NCI-H2171 (cell line): ENCODE measurements around the gene SORBS1.

Source experiments
- DNase-seq: peaks from one replicate; lab custom pipeline; 2025; lab: John Stamatoyannopoulos, UW

Gene SORBS1

DNA sequence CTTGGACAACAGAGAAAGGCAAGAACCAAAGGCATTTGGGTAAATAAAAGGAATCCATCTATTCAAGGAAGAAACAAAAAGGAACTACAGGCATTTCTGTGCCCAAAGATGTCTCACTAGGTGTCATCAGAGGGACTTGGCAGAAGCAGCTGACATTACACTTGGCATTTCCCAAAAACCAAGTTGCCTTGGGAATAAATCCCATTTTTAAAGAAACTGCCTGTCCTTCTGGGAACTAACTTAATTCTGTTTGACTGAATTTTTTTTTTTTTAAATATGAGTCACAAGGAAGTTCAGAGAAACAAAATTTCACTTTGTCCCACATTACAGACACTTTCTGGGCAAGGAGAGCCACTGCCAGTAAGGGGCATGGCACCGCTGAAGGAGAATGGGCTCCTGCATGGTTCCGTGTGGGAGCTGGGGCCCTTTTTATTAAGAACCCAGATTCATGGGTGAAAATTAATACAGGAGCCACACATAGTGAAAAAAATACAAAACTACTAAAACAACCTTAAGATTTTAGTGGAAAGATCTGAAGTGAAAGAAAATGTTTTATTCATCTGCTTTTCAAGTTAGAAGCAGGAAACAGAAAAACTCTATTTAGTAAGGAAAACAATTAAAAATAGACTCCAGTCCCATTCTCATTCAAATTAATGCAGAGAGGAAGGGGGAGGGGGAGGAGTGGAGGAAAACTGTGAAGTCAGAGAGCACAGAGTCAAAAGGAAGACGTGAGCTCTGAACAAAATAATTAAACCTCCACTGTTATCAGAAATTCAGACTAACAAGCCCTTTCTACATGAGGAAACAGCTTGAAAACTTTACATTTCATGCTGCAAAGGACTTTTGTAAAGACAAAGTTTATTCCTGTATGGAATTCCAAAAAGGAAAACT, 151.9 kb downstream of the SORBS1 start:
- no peak for DNase-seq

DNA sequence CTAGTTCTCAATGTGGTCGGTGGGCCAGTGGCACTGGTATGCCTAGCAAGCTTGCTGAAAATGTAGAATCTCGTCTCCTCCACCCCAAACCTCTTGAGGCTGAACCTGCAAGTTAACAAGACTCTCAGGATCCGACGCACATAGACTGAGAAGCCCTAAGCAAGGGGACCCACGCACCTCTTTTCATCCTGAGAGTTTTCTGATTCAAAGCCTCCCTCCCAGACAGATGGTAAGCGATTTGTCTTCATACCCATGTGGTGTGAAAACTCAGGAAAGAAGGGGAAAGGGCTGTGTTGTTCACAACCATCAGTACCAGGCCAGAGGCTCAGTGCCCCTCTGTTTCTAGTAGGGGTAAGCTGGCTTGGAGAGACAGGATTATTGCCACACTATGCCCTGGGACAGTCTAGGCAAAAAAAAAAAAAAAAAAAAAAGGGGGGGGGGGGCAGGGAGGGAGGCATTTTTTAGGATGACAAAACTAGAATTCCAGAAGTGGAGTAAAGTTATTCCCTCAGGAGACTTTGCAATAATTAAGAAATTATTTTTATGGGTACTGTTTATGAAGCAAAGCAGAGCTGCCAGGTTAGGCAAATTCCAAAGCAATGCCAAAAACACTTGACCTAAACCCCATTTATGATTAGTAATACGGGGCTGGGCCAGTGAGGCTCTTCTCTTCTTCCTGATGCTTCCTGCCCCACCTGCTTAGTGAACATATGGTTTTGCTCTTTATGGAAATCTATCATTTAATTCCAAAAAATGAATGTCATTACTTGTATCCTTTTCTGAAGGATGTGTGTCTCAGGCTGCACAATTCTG, 152.8 kb downstream of the SORBS1 start:
- DNase-seq = no peak

DNA sequence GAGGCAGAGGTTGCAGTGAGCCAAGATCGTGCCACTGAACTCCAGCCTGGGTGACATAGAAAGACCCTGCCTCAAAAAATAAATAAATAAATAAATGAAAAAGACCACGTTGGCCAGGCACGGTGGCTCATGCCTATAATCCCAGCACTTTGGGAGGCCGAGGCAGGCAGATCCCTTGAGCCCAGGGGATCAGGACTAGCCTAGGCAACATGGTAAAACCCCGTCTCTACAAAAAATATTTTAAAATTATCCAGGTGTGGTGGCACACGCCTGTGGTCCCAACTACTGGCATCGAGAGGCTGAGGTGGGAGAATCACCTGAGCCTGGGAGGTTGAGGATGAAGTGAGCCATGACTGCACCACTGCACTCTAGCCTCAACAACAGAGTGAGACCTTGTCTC, 153.6 kb downstream of the SORBS1 start:
- no peak for DNase-seq

DNA sequence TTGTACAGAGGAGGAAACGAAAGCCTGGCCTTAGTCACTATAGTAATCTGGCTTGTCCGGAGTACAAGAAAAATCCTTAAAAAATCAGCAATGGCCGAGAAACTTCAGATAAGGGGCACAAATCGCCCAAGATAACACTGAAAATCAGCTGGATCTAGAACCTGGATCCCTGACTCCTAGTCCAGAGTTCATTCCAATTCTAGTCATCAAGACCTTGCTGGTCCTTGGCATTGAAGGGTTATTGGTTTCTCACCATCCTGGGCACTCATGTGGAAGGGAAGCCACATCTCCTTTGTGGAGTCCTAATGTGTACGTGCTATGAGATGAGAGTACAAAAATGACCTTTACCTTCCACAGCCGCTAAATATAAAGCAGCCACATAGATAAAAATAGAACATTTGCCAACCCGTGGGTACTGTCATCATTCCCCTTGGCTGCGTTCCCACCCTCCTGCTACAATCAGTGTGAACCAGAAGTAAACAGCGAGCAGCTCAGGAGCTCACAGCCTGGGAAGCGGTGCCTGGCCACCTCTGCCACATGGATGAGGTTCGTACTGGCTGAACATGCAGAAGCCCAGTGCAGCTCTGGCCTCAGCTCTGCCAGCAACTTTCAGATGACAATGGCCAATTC, 154.4 kb downstream of the SORBS1 start:
- DNase-seq = peak; percentile 41

DNA sequence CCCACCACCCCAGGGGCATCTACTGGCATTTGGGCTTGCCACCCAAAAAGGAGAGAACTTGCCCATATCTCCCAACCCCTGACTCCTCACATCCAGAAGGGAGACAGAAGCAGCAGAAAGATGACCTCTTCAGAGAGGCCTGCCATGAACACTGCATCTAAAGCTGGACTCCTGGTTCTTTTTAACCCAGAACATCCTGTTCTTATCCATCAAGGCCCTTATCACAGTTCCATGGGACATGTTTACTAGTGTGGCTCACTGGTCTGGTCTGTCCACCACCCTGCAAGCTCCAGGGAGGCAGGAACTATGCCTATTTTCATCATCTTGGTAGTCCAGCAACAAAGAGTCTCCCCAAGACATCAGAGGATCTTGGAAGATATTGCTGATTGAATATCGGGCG, 155.5 kb downstream of the SORBS1 start:
- DNase-seq = no peak

DNA sequence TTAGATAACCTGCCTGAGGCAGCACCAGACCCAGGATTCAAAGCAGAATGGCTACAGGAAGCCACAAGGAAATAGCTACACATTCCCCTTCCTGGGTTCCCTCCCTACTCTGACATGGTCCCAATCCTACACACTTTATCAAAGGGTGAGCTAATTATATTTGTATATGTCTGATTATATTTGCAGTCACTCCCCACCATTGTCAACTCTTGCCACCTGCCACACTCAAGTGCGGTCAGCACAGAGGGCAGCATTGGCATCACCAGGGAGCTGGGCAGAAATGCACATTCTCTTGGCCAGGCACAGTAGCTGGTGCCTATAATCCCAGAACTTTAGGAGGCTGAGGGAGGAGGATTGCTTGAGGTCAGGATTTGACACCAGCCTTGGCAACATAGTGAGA, 156.3 kb downstream of the SORBS1 start:
- no peak for DNase-seq

DNA sequence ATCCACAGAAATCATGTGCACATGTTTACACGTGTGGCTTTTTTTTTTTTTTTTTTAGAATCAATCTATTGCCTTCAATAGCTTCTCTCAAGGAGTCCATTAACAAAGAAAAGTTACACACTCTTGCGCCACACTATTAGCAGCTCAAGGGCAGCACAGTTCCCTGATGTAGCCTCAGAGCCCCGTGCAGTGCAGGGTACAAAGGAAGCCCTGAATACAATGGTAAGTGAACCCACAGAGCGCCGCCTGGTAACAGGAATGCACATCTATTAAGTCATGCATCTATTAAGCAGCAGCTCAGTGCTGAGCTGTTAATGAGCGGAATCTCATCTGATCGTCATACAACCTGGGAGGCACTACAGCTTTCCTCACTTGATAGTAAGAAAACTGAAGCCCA, 156.7 kb downstream of the SORBS1 start:
- no peak for DNase-seq

DNA sequence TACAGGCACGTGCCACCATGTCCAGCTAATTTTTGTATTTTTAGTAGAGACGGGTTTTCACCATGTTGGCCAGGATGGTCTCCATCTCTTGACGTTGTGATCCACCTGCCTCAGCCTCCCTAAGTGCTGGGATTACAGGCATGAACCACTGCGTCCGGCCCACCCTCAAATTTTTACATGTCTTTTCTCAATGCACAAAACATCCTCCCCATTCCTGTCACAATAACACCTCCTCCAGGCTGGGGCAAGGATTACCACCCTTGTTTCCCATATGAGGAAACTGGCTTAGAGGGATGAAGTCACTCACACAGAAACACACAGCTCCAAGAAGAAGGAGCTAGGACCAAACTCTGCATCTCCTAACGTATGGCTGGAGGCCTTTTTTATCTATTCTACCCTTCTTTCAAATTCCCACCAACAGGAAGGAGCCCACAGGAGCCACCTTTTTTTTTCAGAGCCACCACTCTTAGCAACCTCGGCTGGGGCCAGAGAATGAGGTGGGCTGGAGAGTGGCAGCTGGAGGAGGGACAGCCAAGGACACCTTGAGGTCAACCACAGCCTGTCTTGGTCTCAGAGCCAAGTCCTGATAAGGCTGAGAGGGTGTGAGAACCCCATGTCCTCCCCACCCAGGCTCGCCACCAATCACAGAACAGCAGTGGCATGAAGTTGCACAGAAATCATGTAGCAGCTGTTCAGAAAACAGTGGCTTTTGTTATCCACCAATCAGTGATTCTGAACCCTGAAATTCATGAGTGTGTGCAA, 157.3 kb downstream of the SORBS1 start:
- DNase-seq = no peak

DNA sequence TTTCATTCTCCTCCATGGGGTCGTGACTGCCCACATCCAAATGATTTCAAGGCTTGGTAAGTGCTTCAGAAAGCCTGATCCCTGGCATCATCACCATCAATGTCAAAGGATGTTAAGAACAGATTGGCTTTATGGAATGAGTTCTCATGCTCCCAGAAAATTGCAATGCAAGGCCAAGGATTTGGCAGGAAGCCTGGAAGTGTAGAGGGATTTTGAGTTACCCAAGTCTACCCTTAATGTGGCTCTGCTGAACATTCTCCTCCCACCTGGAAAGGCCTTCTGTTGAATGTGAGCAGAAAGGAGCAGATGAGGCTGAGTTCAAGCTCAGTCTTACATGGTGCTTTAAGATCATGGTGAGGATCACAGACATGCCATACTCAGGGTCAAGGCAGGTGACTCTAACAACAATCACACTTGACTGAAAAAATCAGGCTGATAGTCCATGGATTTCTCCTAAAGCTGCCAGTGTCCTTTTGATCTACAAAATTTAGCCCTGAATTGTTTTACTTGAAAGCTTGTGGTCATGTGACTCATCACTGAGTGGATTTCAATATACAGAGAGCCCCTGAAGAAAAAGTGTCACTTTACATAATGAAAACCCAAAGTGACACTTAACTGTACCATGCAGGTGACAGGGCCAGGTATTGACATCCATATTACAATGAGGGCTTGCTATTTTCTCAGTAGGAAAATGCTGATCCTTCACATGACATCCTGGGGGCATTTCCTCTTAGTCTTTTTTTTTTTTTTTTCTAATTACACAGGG, 159.3 kb downstream of the SORBS1 start:
- no peak for DNase-seq

DNA sequence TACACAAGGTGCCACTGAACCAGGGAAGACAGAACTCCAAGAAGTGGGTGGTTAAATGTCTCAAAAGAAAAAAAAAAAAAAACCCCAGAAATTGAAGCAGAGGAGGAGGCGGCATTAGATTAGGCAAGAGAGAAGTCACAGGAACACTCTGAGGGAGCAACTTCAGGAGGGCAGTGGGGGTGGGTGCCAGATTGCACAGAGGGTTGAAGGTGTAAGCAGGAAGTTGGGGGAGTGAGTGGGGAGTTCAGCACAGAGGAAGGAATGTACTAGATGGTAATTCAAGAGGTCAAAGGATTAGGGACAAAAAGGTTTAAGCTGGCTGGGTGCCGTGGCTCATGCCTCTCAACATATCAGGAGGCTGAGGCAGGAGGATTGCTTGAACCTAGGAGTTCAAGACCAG, 160.4 kb downstream of the SORBS1 start:
- DNase-seq = no peak

DNA sequence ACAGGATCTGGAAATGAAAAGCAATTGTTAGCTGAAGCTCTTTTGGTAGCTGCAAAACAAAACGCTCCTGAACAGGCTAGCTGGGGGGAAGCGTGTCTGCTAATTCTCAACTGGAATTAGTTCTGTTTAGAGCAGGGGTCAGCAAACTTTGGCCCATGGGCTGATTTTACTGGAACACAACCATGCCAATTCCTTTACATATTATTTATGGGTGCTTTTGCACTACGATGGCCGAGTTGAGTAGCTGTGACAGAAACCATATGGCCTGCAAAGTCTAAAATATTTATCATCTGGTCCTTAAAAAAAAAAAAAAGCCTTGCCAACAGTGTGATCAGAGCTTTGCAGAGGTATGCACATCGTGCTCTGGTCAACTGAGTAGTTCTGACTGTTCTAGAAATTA, 162.0 kb downstream of the SORBS1 start:
- DNase-seq = no peak

DNA sequence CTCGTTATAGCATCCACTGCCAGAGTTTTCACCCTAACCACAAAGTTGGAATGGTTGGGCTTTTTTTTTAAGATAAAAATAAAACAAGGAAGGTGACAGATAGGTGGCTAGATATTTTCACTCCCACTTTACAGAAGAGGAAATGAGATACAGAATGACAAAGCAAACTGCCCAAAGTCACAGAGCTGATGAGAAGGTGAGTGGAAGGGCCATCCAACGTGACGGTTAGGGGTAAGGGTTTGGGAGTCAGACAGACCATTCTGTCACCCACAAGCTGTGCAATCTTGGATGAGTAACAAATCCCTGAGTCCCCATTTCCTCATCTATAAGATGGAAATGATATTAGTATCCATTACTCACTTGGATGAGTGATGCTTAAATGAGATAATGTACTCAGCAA, 163.4 kb downstream of the SORBS1 start:
- DNase-seq = no peak

DNA sequence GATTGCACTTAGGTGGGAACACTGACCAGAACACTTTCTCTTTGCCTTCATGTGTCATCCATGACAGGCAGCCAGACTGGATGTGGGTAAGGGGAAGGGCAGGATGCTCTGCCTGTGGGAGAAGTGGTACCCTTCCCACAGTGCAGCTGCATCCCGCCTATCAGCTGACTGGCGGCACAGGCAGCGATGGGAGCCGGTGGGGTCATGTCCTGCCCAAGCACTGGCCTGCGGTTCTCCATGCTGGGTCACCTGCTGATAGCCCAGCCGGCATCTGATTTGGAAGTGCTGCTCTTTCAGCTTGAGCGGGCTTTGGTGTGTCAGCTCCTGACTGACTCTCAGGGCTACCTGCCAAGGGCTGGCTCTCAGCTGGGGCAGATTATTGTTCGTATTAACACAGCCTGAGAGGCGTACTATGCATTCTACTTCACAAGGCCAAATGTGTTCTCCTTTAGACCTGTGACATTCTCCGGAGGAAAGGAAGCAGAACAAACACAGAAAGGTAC, 165.2 kb downstream of the SORBS1 start:
- DNase-seq = peak; percentile 5

DNA sequence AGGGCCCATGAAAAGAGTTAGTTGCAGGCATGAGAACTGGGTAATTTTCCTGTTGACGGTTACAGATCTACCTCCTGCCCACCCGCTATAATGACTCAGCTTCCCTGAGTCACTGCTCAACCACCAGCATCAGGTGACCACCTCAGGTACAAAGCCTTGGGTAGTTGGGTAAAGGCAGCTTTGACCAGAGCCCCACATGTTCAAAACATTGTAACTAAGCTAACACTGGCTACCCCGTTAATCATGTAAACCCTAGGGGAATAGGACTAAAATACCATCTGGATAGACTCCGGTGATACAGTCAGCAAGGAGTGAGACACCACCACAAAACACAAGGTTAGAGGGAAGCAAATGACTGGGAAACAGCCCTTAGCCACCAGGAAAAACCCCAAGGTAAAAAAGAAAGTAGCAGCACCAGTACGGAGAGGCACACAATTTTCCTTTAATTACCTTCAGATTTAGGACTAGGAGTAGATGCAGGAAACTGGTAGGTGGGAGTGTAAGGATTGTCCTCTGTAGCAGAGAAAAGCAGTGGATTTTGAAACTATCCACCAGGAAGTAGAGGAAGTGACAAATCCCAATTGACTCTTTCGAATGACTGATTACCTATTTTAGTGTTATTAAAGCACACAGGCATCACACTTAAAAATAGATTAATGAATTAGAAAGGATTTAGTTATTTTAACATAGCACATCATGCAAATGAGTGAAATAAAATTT, 166.8 kb downstream of the SORBS1 start:
- DNase-seq = no peak

DNA sequence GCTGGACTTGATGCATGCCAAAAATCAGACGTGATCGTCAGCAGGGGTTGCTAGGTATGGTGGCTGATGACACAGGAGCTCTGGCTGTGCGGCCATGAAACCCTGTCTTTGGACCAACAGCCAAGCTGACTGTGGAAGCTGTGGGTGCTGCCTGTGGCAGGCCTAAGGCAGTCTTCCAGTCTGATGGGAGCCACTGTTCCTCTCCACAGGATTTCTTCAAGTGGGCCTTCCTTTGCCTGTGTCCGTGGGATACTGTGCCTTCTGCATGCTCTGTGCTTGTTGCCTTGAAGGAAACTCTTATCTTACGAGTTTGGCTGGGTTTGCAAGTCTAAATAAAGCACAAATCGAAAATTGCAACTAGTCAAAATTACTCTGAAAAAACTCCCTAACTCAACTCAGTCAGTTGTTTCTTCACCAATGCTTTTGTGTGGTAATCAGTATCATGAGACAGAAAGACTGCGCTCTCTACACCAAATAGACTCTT, 168.4 kb downstream of the SORBS1 start:
- DNase-seq = no peak

DNA sequence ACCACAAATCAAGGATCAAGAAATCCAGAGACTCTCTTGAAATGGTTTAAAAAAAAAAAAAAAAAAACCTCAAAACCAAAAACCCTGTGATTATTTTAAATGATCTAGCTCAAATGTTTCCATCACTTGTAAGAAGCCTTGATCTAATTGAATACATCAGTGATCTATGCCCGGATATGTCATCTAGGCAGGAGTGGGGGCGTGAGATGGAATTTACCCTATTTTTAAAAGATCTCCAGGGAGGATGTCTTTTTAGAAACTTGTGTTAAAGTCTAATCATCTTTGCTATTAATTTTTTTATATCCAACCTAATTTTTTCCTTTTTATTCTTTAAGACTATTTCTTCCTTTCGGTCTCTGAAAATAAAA, 169.0 kb downstream of the SORBS1 start:
- DNase-seq = no peak

DNA sequence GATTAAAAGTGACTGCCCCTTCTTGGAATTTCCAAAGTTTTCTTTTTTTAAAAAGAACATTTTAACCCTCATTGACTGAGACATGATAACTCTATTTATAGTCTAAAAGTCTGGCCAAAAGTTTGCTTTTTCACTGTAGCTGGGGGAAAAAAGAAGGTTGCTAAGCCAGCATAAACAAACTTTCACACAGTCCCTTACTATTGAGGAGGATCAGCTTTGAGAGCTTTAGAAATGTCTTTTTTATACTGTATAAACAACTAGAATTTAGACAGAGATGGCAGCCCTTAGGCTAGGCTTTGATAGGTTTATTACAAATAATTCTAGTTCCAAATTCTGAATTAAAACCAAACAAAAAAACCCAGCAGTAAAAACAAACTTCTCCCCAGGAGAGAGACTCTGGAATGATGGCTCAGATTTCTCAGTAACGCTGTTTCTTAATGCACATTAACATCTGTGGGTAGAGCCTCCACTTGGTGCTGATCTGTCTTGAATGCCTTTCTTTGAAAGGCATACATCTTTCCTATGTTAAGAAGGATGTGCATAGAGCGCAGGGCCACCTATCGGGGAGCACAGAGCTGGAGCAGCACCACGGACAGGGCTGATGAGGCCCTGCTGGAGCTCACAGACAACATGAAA, 169.5 kb downstream of the SORBS1 start:
- no peak for DNase-seq

DNA sequence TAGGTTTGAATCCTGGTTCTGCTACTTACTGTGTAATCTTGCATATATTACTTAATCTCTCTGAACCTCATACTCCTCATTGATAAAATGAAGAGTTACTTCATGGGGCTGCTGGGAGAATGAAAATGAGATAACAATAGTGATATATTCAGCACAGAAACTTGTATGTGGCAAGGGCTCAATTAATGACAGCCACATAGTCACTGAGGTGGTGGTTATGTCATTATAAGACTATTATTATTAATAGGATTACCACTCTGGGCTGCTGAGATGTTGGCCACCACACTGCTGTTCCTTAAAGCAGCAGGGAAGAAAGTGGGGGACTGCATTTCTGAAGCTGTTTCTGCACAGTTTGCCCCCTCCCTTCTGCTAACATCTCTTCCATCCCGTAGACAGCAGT, 170.0 kb downstream of the SORBS1 start:
- DNase-seq = no peak

DNA sequence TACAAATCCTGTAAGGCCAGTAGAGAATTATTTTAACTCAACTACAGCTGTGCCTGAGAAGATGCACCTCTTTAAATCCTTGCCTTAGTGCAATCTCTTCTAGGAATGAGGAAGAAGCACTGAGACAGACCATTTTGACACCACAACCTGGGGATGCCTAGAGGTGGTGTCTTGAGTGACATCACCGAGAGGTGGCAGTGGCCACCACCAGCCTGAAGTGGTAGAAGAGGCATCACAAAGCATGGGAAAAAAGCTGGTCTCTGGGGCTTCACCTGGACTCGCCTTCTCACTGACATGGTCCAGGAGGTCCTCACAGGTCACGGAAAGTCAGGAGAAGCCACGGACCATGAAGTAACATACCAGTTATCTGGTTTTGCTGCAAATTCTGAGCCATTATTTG, 171.2 kb downstream of the SORBS1 start:
- DNase-seq = no peak

DNA sequence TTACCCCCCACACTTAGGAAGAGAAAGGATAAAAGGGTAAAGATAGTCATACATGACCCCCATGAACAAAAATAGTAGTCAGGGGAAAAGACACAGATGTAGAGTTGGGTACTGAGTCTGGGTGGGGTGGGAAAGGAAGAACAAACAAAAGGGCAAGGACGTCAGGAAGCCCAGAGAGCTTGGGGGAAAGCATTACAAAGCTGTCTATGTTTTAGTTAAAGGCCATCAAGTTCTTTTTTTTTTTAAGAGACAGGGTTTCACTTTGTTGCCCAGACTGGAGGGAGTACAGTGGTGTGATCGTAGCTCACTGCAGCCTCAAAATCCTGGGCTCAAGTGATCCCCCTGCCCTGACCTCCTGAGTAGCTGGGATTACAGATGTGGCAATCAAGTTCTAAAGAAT, 172.0 kb downstream of the SORBS1 start:
- DNase-seq = no peak
